ENCODE results near the gene LOC101059915.
"Not testable (repeated sequence)": the region's sequence is repeated elsewhere in the genome, so short reads cannot be mapped to it uniquely, and the experiment has no call there.

The LOC101059915 gene

DNA sequence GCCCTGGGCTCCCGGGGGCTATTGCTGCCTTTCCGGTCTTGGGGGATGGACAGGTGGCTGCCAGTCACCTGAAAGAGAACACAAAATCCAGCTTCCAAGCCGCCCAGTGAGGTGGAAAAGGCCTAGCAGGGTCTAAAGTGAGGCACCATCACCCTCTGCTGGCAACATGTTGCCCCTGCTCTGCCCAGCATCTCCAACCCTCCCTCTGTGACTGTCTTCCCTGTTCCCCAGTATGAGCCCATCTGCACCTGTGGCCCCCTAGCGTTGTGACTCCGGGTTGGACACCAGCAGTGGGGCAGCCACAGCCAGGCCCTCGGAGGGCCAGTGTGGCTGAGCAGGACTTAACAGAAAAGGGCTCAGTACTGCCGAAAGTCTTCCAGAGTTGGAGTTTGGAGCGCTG, 3.1 kb upstream of the LOC101059915 start:
- H3K9me2 ChIP-seq (ENCODE audit: insufficient read depth, low read length); H4K20me1 ChIP-seq (ENCODE audit: insufficient read depth, low read length); CTCF ChIA-PET (ENCODE audit: unreplicated experiment); H3K27ac ChIP-seq (ENCODE audit: low read depth, low read length, poor library complexity, severe bottlenecking); BruUV-seq (replicated peaks); H3K4me2 ChIP-seq (ENCODE audit: low read length); POLR2A ChIA-PET; H3K79me2 ChIP-seq (ENCODE audit: insufficient read depth, low read depth, low read length); H2AFZ ChIP-seq (ENCODE audit: low read length); H3K4me3 ChIP-seq (ENCODE audit: low read depth, low read length, poor library complexity, severe bottlenecking); intact Hi-C loops (cut with micrococcal nuclease; ENCODE audit: unreplicated experiment); H3K9me3 ChIP-seq (ENCODE audit: low read length); H3K36me3 ChIP-seq (ENCODE audit: insufficient read depth, low read length); H3K4me1 ChIP-seq (ENCODE audit: insufficient read depth, low read length, poor library complexity, severe bottlenecking): not testable (repeated sequence)
- TF ChIP-seq, protein P1, sequence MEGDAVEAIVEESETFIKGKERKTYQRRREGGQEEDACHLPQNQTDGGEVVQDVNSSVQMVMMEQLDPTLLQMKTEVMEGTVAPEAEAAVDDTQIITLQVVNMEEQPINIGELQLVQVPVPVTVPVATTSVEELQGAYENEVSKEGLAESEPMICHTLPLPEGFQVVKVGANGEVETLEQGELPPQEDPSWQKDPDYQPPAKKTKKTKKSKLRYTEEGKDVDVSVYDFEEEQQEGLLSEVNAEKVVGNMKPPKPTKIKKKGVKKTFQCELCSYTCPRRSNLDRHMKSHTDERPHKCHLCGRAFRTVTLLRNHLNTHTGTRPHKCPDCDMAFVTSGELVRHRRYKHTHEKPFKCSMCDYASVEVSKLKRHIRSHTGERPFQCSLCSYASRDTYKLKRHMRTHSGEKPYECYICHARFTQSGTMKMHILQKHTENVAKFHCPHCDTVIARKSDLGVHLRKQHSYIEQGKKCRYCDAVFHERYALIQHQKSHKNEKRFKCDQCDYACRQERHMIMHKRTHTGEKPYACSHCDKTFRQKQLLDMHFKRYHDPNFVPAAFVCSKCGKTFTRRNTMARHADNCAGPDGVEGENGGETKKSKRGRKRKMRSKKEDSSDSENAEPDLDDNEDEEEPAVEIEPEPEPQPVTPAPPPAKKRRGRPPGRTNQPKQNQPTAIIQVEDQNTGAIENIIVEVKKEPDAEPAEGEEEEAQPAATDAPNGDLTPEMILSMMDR (conservative IDR thresholded peaks at IDR 0.05; ENCODE audit: low read length), result peak; percentile 72
- peak; percentile 48 for DNase-seq (ENCODE audit: low spot score)

DNA sequence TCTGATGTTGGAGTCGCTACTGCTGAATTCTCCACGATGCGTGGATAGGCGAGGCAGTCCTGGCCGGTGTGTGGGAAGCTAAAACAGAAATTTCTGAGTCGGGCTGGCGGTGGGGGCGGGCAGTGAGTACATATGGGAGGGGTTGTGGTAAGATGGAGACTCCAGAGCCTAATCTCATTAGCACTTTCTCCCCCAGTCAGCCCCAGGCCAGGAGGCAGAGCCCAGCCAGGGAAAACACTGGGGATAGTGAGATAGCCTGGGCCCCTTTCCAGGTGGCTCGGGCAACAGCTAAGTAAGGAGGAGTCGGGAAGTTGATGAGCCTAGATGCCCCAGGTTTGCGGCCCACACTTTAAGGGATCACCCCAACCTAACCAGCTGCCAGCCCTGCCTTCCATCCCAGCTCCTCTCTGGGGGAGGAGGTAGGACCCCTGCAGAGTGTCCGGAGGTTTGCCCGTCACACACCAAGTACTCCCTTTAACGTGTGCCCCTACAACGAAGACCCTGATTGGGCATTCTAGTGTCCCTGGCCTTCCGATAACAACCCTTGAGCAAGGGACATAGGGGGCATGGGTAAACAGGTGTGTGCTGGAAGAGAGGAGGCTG, 2.4 kb upstream of the LOC101059915 start:
- Histone ChIP-seq H3K27ac (ENCODE audit: low read depth, low read length, poor library complexity, severe bottlenecking) (no peak overlapping the region), H3K36me3 (ENCODE audit: insufficient read depth, low read length) (no peaks in the 10 kb centered on the region), H3K4me2 (ENCODE audit: low read length) (no peak overlapping the region), H2AFZ (ENCODE audit: low read length) (no peak overlapping the region), H3K4me1 (ENCODE audit: insufficient read depth, low read length, poor library complexity, severe bottlenecking) (no peaks in the 10 kb centered on the region), H3K9me3 (ENCODE audit: low read length) (no peaks in the 10 kb centered on the region), H3K9me2 (ENCODE audit: insufficient read depth, low read length) (no peaks in the 10 kb centered on the region), H3K4me3 (ENCODE audit: low read depth, low read length, poor library complexity, severe bottlenecking) (no peak overlapping the region), H3K79me2 (ENCODE audit: insufficient read depth, low read depth, low read length) (no peaks in the 10 kb centered on the region), H4K20me1 (ENCODE audit: insufficient read depth, low read length) (no peaks in the 10 kb centered on the region)
- TF ChIP-seq, protein P1 (conservative IDR thresholded peaks at IDR 0.05; ENCODE audit: low read length), result no peak
- TF ChIP-seq EZH2phosphoT487 (IDR thresholded peaks at IDR 0.05; ENCODE audit: borderline replicate concordance, low read depth, low read length), result no peak
- intact Hi-C loops (cut with micrococcal nuclease; ENCODE audit: unreplicated experiment), result no loop called here
- ChIA-PET CTCF (ENCODE audit: unreplicated experiment) (no interaction called here), POLR2A (no interaction called here)
- no peak for DNase-seq (ENCODE audit: low spot score)
- BruUV-seq (replicated peaks), result no TSS peak

DNA sequence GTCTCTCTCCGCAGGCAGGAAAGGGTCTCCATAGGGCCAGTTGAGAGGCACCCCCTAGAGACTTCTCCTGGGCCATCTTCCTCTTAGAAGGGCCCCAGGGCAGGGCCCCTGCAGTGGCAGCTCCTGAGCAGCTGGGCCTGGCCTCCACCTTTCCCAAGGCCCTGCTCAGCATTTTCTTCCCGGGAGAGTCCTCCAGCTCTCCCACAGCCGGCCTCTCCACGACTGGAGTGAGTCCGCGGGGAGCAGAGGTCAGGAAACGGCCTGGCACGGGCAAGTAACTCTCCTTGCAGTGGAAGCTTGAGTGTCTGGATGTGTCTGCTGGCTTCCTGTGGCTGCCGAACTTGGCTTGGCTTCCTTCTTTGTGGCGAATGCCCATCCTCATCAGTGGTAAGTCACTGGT, 1.6 kb upstream of the LOC101059915 start:
- CTCF ChIA-PET (ENCODE audit: unreplicated experiment), result no interaction called here

More for the DNA sequence above, 1.6 kb upstream of the LOC101059915 start:
- no peak overlapping the region for H3K27ac ChIP-seq (ENCODE audit: low read depth, low read length, poor library complexity, severe bottlenecking)
- intact Hi-C loops (cut with micrococcal nuclease; ENCODE audit: unreplicated experiment), result no loop called here
- H3K9me3 ChIP-seq (ENCODE audit: low read length), result no peaks in the 10 kb centered on the region
- TF ChIP-seq EZH2phosphoT487 (IDR thresholded peaks at IDR 0.05; ENCODE audit: borderline replicate concordance, low read depth, low read length), result no peak
- TF ChIP-seq, protein P1 (conservative IDR thresholded peaks at IDR 0.05; ENCODE audit: low read length), result no peak
- no peaks in the 10 kb centered on the region for H4K20me1 ChIP-seq (ENCODE audit: insufficient read depth, low read length)
- no peaks in the 10 kb centered on the region for H3K36me3 ChIP-seq (ENCODE audit: insufficient read depth, low read length)
- H2AFZ ChIP-seq (ENCODE audit: low read length), result no peak overlapping the region
- H3K9me2 ChIP-seq (ENCODE audit: insufficient read depth, low read length), result no peaks in the 10 kb centered on the region
- no peak overlapping the region for H3K4me2 ChIP-seq (ENCODE audit: low read length)
- POLR2A ChIA-PET, result no interaction called here
- no TSS peak for BruUV-seq (replicated peaks)
- no peak for DNase-seq (ENCODE audit: low spot score)
- H3K4me1 ChIP-seq (ENCODE audit: insufficient read depth, low read length, poor library complexity, severe bottlenecking), result no peaks in the 10 kb centered on the region
- no peaks in the 10 kb centered on the region for H3K79me2 ChIP-seq (ENCODE audit: insufficient read depth, low read depth, low read length)
- no peak overlapping the region for H3K4me3 ChIP-seq (ENCODE audit: low read depth, low read length, poor library complexity, severe bottlenecking)

All from OCI-LY7 (cell line).